GM12872 (cell line): Measurements from ENCODE around the gene RIN3.

Source experiments
- CTCF ChIP-seq: IDR thresholded peaks from 3 replicates; pipeline ENCODE4 v1.5.1; 2011; ENCODE audit warnings: low read depth, mild to moderate bottlenecking, low read length, moderate library complexity; ENCODE audit not compliant: insufficient read depth

The RIN3 gene

DNA sequence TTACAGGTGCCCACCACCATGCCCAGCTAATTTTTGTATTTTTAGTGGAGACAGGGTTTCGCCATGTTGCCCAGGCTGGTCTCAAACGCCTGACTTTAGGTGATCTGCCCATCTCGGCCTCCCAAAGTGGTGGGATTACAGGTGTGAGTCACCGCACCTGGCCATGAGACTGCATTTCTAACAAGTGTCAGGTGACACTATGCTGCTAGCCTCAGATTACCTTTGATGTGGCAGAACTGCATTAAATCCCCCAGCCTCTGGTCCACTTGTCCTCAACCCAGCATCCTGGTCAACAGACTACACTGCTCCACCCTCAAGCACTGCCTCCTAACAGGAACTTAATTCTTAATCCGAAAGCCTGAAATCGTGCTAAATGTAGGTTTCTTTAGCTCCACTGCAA is 221.8 kb downstream of the RIN3 start:
- TF ChIP-seq CTCF: no peak

GRCh38 chr14:92737206-92737605 is 223.6 kb downstream of the RIN3 start:
- TF ChIP-seq CTCF: no peak

- no peak for TF ChIP-seq CTCF
These were observed 224.1 kb downstream of the RIN3 start for GRCh38 chr14:92737619-92738188.
